GM18508 (cell line): Measurements from ENCODE around the gene BRINP3.

ENCODE experiments used
- ATAC-seq: cut with Tn5 transposase; IDR thresholded peaks from one replicate; pipeline ENCODE4 v1.9.1; 2021; ENCODE audit warnings: moderate number of reproducible peaks; ENCODE audit not compliant: insufficient read depth, unreplicated experiment

BRINP3 gene

GRCh38 chr1:190455631-190456030 is 22.0 kb downstream of the BRINP3 start:
- ATAC-seq: no peak

- no peak for ATAC-seq
Measured at GRCh38 chr1:190453550-190453949, 24.1 kb downstream of the BRINP3 start.

- ATAC-seq: no peak
Measured at GRCh38 chr1:190452272-190452848, 25.3 kb downstream of the BRINP3 start.

- no peak for ATAC-seq
Measured at GRCh38 chr1:190444464-190444863, 33.2 kb downstream of the BRINP3 start.

- ATAC-seq: no peak
Measured at GRCh38 chr1:190439447-190439846, 38.2 kb downstream of the BRINP3 start.

GRCh38 chr1:190436615-190437014 is 41.0 kb downstream of the BRINP3 start:
- ATAC-seq: no peak

- no peak for ATAC-seq
Measured at GRCh38 chr1:190429932-190430331, 47.7 kb downstream of the BRINP3 start.

GRCh38 chr1:190429141-190429540 is 48.5 kb downstream of the BRINP3 start:
- no peak for ATAC-seq

GRCh38 chr1:190416239-190416638 is 61.4 kb downstream of the BRINP3 start:
- no peak for ATAC-seq

GRCh38 chr1:190413142-190413541 is 64.5 kb downstream of the BRINP3 start:
- ATAC-seq: no peak

GRCh38 chr1:190403402-190403801 is 74.3 kb downstream of the BRINP3 start:
- ATAC-seq: no peak

- ATAC-seq: no peak
Measured at GRCh38 chr1:190399233-190399632, 78.4 kb downstream of the BRINP3 start.

GRCh38 chr1:190391582-190391981 is 86.1 kb downstream of the BRINP3 start:
- no peak for ATAC-seq

- no peak for ATAC-seq
Measured at GRCh38 chr1:190377991-190378390, 99.7 kb downstream of the BRINP3 start.

GRCh38 chr1:190377294-190377693 is 100.4 kb downstream of the BRINP3 start:
- ATAC-seq: no peak

GRCh38 chr1:190376044-190376443 is 101.6 kb downstream of the BRINP3 start:
- ATAC-seq: no peak

- no peak for ATAC-seq
Measured at GRCh38 chr1:190373705-190374336, 103.8 kb downstream of the BRINP3 start.

GRCh38 chr1:190367200-190367599 is 110.5 kb downstream of the BRINP3 start:
- no peak for ATAC-seq

GRCh38 chr1:190365283-190365682 is 112.4 kb downstream of the BRINP3 start:
- no peak for ATAC-seq

- ATAC-seq: no peak
Measured at GRCh38 chr1:190353538-190354101, 124.0 kb downstream of the BRINP3 start.

GRCh38 chr1:190344454-190344853 is 133.2 kb downstream of the BRINP3 start:
- no peak for ATAC-seq

- ATAC-seq: no peak
Measured at GRCh38 chr1:190338829-190339228, 138.8 kb downstream of the BRINP3 start.
